ENCODE data around the gene PRIMPOL. TPM values are rescaled to one million over a fixed set of nuclear protein-coding genes. Genes with fewer than 3 reads are reported as not detected.
A peak's percentile ranks its signal among the peaks of the same experiment; 100 is the strongest.

Gene PRIMPOL
- total and polyA plus RNA-seq, 9 of the 15 experiments (the other 6 are each of a cell fraction or from before 2014, with no cell fraction given): 11.0 to 32.0 (median 16.1) TPM

- H3K4me3 ChIP-seq: no peak overlapping the region
- no peak overlapping the region for H2AFZ ChIP-seq (ENCODE audit: low read depth, low read length)
- no TSS peak for BruUV-seq (replicated peaks)
- intact Hi-C loops (cut with micrococcal nuclease): loop anchor here (5.0 kb wide), 1 partner anchor 223 kb away; the partner anchor contains the start of gene IRF2
- in situ Hi-C loops (cut with MboI): no loop called here
- H3K9ac ChIP-seq (ENCODE audit: insufficient read depth in 1 of 2, low read depth in 2 of 2, low read length in 2 of 2): no peak overlapping the region
- H3K79me2 ChIP-seq (ENCODE audit: control insufficient read depth, insufficient read depth, low read length): no peaks in the 10 kb centered on the region
- H3K4me1 ChIP-seq (replicated peaks in 1 of 2; ENCODE audit: control insufficient read depth in 2 of 2, insufficient read depth in 2 of 2, low read length in 2 of 2): no peaks in the 10 kb centered on the region
- FAIRE-seq: peak; percentile 54
- POLR2A ChIA-PET: interaction anchor here (1.4 kb wide), 1 partner anchor 11 kb away, joined by 4 read pairs; no protein-coding TSS in a partner anchor
- H3K27ac ChIP-seq (ENCODE audit: extremely low read depth, low read depth, low read length): no peak overlapping the region
- H3K36me3 ChIP-seq (ENCODE audit: control insufficient read depth, insufficient read depth, low read length): peaks cover 60% of the 10 kb centered on the region
- CTCF ChIA-PET (ENCODE audit: low intra/inter-chr PET ratio): no interaction called here
- H3K4me2 ChIP-seq (ENCODE audit: insufficient read depth, low read length): no peak overlapping the region
- no peaks in the 10 kb centered on the region for H3K9me1 ChIP-seq (ENCODE audit: control insufficient read depth, insufficient read depth, low read length)
- no peaks in the 10 kb centered on the region for H3K9me3 ChIP-seq (replicated peaks; ENCODE audit: control insufficient read depth, insufficient read depth, low read depth, low read length)
- H3K27me3 ChIP-seq (ENCODE audit: control insufficient read depth in 2 of 2, insufficient read depth in 2 of 2, low read length in 2 of 2): no peaks in the 10 kb centered on the region
- WGBS (ENCODE audit: insufficient coverage, low coverage, missing lambda C conversion rate): 96% methylated on average over 3 of the region's 3 CpGs
- DNase-seq (ENCODE audit: extremely low read depth in 1 of 4, low spot score in 3 of 4): no peak
- no peak for ATAC-seq
- no peaks in the 10 kb centered on the region for H4K20me1 ChIP-seq (replicated peaks; ENCODE audit: control insufficient read depth, insufficient read depth, low read length)
- no peak for TF ChIP-seq FOS (IDR thresholded peaks at IDR 0.05; ENCODE audit: extremely low read depth, insufficient read length)
- no peak for TF ChIP-seq DEAF1 (CRISPR knock-in tag; IDR thresholded peaks at IDR 0.05)
- no peak for TF ChIP-seq ZBTB43 (CRISPR knock-in tag; IDR thresholded peaks at IDR 0.05)
- TF ChIP-seq ZNF41 (CRISPR knock-in tag; conservative IDR thresholded peaks at IDR 0.05): no peak
- TF ChIP-seq TCF15 (CRISPR knock-in tag; IDR thresholded peaks at IDR 0.05): no peak
- no peak for TF ChIP-seq ILF3 (IDR thresholded peaks at IDR 0.05; ENCODE audit: borderline replicate concordance)
- TF ChIP-seq ZNF134 (CRISPR knock-in tag; conservative IDR thresholded peaks at IDR 0.05): no peak
- TF ChIP-seq TFE3 (CRISPR knock-in tag; IDR thresholded peaks at IDR 0.05): no peak
- no peak for TF ChIP-seq MCM7 (IDR thresholded peaks at IDR 0.05)
- no peak for TF ChIP-seq BHLHE40 (IDR thresholded peaks at IDR 0.05; ENCODE audit: low read length)
- TF ChIP-seq MAX (CRISPR knock-in tag; IDR thresholded peaks at IDR 0.05): no peak
Observed at GRCh38 chr4:184695178-184695896, 45.8 kb downstream of the PRIMPOL start.

Data from K562 (cell line).